ENCODE results near the gene LYRM9. TPM values are rescaled to one million over a fixed set of nuclear protein-coding genes. Genes with fewer than 3 reads are reported as not detected.

The LYRM9 gene
- total and polyA plus RNA-seq, 9 of the 15 experiments (the other 6 are each of a cell fraction or from before 2014, with no cell fraction given) = 0.98 to 4.7 (median 1.8) TPM

DNA sequence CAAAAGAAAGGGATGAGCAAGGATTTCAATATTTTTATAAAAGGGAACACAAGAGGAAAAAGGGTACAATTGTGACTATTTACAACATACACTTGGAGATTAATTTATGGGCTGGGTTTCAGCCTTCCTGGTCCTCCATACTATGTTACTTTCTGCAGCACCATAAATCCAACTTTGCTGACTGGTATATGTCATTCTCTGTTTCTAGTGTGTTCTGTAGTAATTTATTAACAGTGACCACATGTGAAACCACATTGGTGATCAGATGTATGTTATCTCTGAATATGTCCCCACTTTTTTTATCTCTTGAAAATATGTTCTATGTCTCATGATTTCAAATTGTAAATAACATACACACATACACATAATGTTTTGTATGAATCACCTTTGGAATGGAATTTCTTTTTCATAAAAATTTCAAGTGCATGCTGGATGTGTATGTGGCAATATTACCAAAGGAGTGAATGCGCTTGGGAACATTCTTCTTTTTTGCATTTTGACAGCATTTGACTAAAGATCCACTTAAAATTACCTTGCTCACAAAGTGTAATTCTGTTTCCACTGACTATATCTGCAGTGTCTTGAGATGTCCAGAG lies 2.9 kb upstream of the LYRM9 start (continued):
- TF ChIP-seq ZFP30 (CRISPR knock-in tag; IDR thresholded peaks at IDR 0.05; ENCODE audit: borderline replicate concordance) (no peak), KAT7 (CRISPR knock-in tag; IDR thresholded peaks at IDR 0.05; ENCODE audit: borderline replicate concordance) (no peak)

DNA sequence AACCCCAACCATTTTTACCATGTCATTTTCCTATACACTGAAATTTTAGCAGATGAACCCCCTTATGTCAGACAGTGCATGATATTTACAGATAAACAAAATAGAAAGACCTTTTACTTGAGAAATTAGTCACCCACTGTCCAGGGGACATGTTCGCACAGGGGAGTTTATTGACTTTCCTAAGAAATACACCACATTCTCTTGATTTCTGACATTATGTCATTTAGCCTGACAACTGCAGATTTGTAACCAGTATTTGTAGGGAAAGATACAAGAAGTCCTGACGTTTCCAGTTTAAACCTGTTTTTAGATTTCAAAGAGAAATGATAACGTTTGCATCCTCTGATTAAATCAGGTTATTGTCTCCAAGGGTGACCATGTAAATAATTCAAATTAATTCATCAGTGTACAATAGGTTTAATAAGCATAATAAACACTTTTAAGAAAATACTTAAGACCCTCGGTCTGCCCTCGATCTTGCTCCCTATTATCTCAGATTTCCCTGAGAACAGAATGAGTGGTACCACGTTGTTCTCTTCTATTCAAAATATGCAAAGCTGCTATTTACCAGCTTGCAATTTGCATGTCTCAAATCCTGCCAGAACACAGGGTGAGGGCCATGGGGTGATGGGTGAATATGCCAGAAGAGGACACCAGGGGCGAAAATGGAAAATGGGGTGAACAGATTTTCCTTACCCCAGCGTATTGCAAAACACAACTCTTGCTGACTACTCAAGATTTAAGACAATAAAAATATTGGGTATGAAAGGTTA lies 2.1 kb upstream of the LYRM9 start:
- no peaks in the 10 kb centered on the region for H3K9me3 ChIP-seq (replicated peaks; ENCODE audit: control insufficient read depth, insufficient read depth, low read depth, low read length)
- POLR2A ChIA-PET = interaction anchor here (1.0 kb wide), 1 partner anchor 32 kb away, joined by 3 read pairs; no protein-coding TSS in a partner anchor
- no peak overlapping the region for H3K4me2 ChIP-seq (ENCODE audit: insufficient read depth, low read length)
- H3K36me3 ChIP-seq (ENCODE audit: control insufficient read depth, insufficient read depth, low read length) = no peaks in the 10 kb centered on the region
- H3K4me1 ChIP-seq (replicated peaks in 1 of 2; ENCODE audit: control insufficient read depth in 2 of 2, insufficient read depth in 2 of 2, low read length in 2 of 2) = peaks cover 13 to 42% of the 10 kb centered on the region in 2 experiments
- no peak overlapping the region; the same call in 2 of the 3 replicates for H3K27ac ChIP-seq (ENCODE audit: extremely low read depth, low read depth, low read length)
- no TSS peak for BruUV-seq (replicated peaks)
- 26% methylated on average over 8 of the region's 8 CpGs for WGBS (ENCODE audit: insufficient coverage, low coverage, missing lambda C conversion rate)
- H4K20me1 ChIP-seq (replicated peaks; ENCODE audit: control insufficient read depth, insufficient read depth, low read length) = no peaks in the 10 kb centered on the region
- H3K4me3 ChIP-seq = no peak overlapping the region
- H3K79me2 ChIP-seq (ENCODE audit: control insufficient read depth, insufficient read depth, low read length) = no peaks in the 10 kb centered on the region
- DNase-seq (ENCODE audit: extremely low read depth in 1 of 4, low spot score in 3 of 4) (no peak), ATAC-seq (no peak), FAIRE-seq (peak; percentile 15)
- no peaks in the 10 kb centered on the region for H3K27me3 ChIP-seq (ENCODE audit: control insufficient read depth in 2 of 2, insufficient read depth in 2 of 2, low read length in 2 of 2)
- CTCF ChIA-PET (ENCODE audit: low intra/inter-chr PET ratio) = no interaction called here
- no peaks in the 10 kb centered on the region for H3K9me1 ChIP-seq (ENCODE audit: control insufficient read depth, insufficient read depth, low read length)
- in situ Hi-C loops (cut with MboI) (no loop called here), intact Hi-C loops (cut with micrococcal nuclease) (no loop called here)
- H3K9ac ChIP-seq (ENCODE audit: insufficient read depth in 1 of 2, low read depth in 2 of 2, low read length in 2 of 2) = no peak overlapping the region; a peak in 1 of 4 replicates
- peak overlapping the region; percentile 54; the same call in 1 of the 2 replicates for H2AFZ ChIP-seq (ENCODE audit: low read depth, low read length)
- no peak for TF ChIP-seq HNRNPL (IDR thresholded peaks at IDR 0.05; ENCODE audit: low read depth, low read length)
- no peak for TF ChIP-seq ILK (tag; IDR thresholded peaks at IDR 0.05; ENCODE audit: borderline replicate concordance, low read depth)
- peak; percentile 34; the same call in 1 of the 2 replicates for TF ChIP-seq DPF2 (IDR thresholded peaks at IDR 0.05)
- TF ChIP-seq, protein P1, sequence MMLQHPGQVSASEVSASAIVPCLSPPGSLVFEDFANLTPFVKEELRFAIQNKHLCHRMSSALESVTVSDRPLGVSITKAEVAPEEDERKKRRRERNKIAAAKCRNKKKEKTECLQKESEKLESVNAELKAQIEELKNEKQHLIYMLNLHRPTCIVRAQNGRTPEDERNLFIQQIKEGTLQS (IDR thresholded peaks at IDR 0.05) = 0 out of 2 replicates have a peak, but pooled peaks have one; percentile 16
- TF ChIP-seq, protein P1 (CRISPR knock-in tag; conservative IDR thresholded peaks at IDR 0.05) = no peak
- TF ChIP-seq, protein P2, sequence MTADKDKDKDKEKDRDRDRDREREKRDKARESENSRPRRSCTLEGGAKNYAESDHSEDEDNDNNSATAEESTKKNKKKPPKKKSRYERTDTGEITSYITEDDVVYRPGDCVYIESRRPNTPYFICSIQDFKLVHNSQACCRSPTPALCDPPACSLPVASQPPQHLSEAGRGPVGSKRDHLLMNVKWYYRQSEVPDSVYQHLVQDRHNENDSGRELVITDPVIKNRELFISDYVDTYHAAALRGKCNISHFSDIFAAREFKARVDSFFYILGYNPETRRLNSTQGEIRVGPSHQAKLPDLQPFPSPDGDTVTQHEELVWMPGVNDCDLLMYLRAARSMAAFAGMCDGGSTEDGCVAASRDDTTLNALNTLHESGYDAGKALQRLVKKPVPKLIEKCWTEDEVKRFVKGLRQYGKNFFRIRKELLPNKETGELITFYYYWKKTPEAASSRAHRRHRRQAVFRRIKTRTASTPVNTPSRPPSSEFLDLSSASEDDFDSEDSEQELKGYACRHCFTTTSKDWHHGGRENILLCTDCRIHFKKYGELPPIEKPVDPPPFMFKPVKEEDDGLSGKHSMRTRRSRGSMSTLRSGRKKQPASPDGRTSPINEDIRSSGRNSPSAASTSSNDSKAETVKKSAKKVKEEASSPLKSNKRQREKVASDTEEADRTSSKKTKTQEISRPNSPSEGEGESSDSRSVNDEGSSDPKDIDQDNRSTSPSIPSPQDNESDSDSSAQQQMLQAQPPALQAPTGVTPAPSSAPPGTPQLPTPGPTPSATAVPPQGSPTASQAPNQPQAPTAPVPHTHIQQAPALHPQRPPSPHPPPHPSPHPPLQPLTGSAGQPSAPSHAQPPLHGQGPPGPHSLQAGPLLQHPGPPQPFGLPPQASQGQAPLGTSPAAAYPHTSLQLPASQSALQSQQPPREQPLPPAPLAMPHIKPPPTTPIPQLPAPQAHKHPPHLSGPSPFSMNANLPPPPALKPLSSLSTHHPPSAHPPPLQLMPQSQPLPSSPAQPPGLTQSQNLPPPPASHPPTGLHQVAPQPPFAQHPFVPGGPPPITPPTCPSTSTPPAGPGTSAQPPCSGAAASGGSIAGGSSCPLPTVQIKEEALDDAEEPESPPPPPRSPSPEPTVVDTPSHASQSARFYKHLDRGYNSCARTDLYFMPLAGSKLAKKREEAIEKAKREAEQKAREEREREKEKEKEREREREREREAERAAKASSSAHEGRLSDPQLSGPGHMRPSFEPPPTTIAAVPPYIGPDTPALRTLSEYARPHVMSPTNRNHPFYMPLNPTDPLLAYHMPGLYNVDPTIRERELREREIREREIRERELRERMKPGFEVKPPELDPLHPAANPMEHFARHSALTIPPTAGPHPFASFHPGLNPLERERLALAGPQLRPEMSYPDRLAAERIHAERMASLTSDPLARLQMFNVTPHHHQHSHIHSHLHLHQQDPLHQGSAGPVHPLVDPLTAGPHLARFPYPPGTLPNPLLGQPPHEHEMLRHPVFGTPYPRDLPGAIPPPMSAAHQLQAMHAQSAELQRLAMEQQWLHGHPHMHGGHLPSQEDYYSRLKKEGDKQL (CRISPR knock-in tag; IDR thresholded peaks at IDR 0.05; ENCODE audit: borderline replicate concordance) = no peak
- TF ChIP-seq ZNF347 (CRISPR knock-in tag; IDR thresholded peaks at IDR 0.05; ENCODE audit: low read depth) = no peak
- no peak for TF ChIP-seq POLR2B (IDR thresholded peaks at IDR 0.05; ENCODE audit: low read depth, partially characterized antibody)
- no peak for TF ChIP-seq SPI1 (IDR thresholded peaks at IDR 0.05; ENCODE audit: borderline replicate concordance, low read depth, low read length)
- no peak for TF ChIP-seq HNRNPH1 (optimal IDR thresholded peaks at IDR 0.05; ENCODE audit: low read depth, low read length)
- TF ChIP-seq SOX6 (IDR thresholded peaks at IDR 0.05) = peak; percentile 23; the same call in 1 of the 2 replicates
- TF ChIP-seq ZC3H8 (IDR thresholded peaks at IDR 0.05) = no peak

All from K562 (cell line).